Subcutaneous adipose tissue (tissue), 4 donors: Measurements from ENCODE around the gene HEG1. TPM values are rescaled to one million over a fixed set of nuclear protein-coding genes. Genes with fewer than 3 reads are reported as not detected.

Experiments used
- CTCF ChIP-seq: fragments of 450-650 bp; IDR thresholded peaks from one replicate; pipeline ENCODE4 v1.5.1; 2016; ENCODE audit warnings: low read depth, mild to moderate bottlenecking, control low read depth, antibody characterized with exemption, moderate library complexity
- small RNA-seq: library from RNA; depleted of rRNA; stranded (forward); fragments of <200 nt; gene quantifications from one replicate; pipeline ENCODE3, GENCODE V24; 2016
- total RNA-seq, 4 donors: library from RNA; depleted of rRNA; stranded (reverse); fragments of >200 nt; gene quantifications; one replicate each; pipeline ENCODE4 v1.1.0, GENCODE V29; 2016

HEG1 gene
- total RNA-seq, 4 donors from 2014 or later: 26.7 to 72.5 (median 36.2) TPM

- no peak for TF ChIP-seq CTCF
Observed at GRCh38 chr3:124918524-124918923, 137.3 kb downstream of the HEG1 start.

GRCh38 chr3:124916837-124917409 lies 138.9 kb downstream of the HEG1 start:
- TF ChIP-seq CTCF: no peak

Small RNAs within 50 kb of the gene (small RNA-seq; reads per million reads assigned to genes)
- gene RNA5SP137: not detected

Other genes starting within 250 kb of the HEG1 start
- 100 to 1,000 TPM; 165 to 320 (median 262) TPM for gene ITGB5, start 168.6 kb downstream of the HEG1 start, total RNA-seq
- gene MUC13, start 121.2 kb downstream of the HEG1 start, total RNA-seq: 1 to 10 TPM in 1 of 4 donors, not detected in 3; 1.7 TPM
- 1 to 10 TPM in 1 of 4 donors, under 1 TPM in 1, not detected in 2; 0.66 to 1.0 TPM for gene SLC12A8, start 156.8 kb upstream of the HEG1 start, total RNA-seq